SH-SY5Y (cell line): ENCODE results near the gene PSD2.

Source experiments
- GATA2 ChIP-seq: IDR thresholded peaks from 2 replicates; pipeline ENCODE4 v1.6.1; 2011; ENCODE audit warnings: mild to moderate bottlenecking, low read depth, low read length
- GATA3 ChIP-seq: IDR thresholded peaks from 2 replicates; pipeline ENCODE4 v1.6.1; 2011; ENCODE audit warnings: low read depth, mild to moderate bottlenecking, low read length, moderate library complexity

The PSD2 gene

GRCh38 chr5:139795074-139796001 is at the start of gene PSD2:
Gene PSD2 (plus strand): TSS chr5:139795808. CDS start chr5:139809441, 13,633 bp downstream.
- no peak for TF ChIP-seq GATA3
- no peak for TF ChIP-seq GATA2

DNA sequence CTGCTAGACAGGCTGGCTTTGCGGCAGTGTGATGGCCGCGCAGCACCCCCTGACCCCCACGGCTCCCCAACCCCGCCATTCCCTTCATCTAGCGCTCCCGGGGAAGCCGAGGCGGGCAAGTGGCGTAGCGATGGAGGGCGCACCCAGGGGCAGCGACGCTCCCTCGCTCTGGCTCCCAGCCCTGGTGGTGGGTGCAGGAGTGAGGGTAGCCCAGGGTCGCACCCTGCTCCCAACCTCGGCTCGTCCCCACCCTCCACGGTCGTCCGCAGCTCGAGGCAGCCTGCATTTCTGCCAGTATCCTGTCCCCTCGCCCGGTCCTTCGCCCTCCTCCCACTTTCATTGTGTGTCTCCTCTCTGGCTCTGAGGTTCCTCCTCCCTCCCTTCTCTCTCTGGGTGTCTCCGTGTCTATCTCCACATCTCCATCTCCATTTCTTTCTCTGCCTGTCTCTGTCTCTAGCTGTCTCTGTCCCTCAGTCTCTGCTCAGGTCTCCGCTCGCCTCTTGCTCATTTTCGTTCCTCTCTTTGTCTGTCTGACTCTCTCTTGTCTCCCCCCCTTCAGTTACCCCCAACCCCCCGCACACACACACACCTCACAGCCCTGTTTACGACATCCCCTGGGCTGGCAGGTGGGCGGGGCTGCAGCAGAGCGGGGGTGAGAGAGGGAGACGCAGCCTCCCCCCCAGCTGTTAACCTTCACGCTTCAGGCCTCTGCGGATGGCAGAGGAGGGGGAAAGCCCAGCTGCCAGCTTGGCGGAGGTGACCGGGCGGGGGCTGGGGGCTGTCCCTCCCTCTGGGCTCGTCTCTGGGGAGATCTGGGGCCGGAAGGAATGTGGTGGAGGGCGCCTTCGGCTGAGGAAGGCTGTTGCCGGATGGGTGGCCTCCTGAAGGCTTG is 48.7 kb upstream of the PSD2 start:
- TF ChIP-seq GATA2: peak; percentile 64; the same call in 1 of the 2 replicates
- no peak for TF ChIP-seq GATA3

DNA sequence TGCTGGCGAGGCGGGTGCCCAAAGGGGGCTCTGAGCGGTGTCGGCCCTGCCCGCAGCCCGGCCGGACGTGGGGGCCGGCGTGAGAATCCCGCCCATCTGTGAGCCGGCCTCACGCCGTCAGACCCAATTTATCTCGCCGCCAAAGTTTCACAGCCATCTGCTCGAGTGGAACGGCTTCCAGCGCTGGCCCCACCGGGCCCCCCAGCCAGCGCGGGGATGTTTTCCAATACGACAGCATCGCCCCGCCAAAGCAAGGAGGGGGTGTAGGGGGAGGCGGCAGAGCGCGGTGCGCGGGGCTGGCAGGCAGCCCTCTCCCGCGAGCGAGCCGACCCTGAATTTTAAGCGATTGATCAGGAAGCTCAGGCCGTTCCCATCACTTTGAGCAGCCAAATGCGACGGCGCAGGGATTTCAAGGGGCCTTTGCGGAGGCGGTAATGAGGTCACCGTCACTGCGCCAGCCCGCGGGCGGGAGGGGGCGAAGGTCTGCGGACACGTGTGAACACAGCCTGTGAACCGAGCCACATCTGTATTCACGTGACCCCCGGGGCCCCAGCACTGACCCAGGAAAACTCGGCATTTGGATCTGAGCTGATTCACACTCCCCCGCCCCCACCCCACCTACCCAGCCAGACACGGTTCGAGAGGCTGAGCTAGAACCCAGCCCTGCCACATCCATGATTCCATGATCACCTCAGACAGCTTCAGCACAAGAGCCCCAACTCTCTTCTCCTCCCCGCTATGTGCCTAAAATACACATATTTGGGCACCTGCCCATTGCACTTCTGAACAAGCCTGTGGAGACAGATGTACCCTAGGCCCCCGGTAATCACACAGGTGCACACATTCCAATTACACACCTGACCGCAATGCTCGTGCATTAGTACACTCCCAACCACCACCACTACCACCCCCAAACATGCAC is 47.8 kb upstream of the PSD2 start:
- TF ChIP-seq GATA3: no peak
- TF ChIP-seq GATA2: no peak

GRCh38 chr5:139748505-139748826 is 47.1 kb upstream of the PSD2 start:
- no peak for TF ChIP-seq GATA3

DNA sequence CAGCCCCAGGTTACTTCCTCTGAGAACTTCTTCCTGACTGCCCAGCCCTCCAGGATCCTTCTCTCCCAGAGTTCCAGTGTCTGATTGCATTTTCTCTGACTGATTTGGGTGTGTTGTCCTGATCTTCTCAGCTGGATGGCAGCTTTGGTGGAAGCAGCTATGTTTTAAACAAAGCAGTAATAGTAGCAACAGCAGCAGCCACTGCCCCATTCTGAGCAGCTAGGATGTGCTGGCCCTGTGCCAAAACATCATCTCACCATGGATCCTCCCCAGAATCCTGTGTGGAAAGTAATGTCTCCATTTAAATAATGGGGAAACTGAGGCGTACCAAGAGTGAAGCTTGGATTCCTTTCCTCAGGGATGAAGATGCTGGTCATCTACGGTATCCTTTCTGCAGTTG is 46.4 kb upstream of the PSD2 start:
- TF ChIP-seq GATA2 (no peak), GATA3 (no peak)

DNA sequence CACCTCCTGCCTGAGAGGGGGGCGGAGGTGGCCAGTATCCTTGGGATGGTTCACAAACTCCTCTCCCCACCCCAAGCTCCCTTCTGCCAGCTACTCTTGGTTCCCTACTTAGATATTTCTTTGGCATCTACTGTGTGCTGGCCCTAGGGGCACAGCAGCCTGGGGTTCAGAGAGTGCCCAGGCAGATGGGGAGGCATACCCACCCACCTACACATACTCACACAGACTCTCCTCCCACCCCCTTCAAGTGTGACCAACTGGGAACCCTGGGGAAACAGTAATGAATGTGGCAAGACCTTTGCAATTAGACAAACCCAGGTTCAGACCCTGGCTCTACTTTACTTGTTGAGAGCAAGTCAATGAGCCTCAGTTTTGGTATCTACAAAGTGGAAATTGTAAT is 44.4 kb upstream of the PSD2 start:
- TF ChIP-seq GATA2 (no peak), GATA3 (no peak)

GRCh38 chr5:139752506-139753473 is 42.8 kb upstream of the PSD2 start:
- TF ChIP-seq GATA3 (no peak), GATA2 (no peak)

DNA sequence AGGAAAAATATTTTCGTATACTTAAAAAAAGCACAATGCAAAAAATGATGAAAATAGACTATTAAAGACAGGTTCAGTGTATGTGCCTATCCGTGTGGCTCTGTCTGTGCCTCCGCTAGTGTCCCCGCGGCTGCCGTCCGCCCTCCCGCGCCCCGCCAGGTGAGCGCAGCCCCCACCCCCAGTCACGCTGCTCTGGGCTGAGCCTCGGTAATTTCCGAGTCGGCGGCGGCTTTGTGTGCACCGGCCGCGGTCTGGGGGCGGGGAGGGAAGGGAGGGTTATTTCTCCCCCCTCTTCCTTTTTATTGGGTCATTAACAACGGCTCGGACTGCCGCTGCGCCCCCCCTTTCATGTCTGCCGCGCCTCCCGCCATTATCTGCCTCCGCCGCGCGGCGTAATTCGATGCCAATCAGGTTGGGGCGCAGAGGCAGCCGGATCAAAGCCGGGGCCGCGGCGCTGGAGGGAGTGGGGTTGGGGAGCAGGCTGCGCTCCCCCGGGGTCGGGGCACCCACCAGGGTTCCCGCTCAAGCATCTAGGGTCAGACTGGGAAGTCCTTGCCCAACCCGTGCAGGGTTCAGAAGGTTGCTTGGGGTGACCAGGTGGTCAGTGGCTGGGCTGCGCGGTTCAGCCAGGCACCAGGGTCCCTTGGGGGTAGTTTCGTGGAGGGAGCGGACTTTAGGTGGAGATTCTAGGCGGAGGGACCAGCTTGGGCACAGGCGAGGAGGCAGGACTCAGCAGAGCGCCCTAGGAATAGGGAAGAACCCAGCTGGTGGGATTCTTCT is 39.5 kb upstream of the PSD2 start:
- no peak for TF ChIP-seq GATA2
- no peak for TF ChIP-seq GATA3

DNA sequence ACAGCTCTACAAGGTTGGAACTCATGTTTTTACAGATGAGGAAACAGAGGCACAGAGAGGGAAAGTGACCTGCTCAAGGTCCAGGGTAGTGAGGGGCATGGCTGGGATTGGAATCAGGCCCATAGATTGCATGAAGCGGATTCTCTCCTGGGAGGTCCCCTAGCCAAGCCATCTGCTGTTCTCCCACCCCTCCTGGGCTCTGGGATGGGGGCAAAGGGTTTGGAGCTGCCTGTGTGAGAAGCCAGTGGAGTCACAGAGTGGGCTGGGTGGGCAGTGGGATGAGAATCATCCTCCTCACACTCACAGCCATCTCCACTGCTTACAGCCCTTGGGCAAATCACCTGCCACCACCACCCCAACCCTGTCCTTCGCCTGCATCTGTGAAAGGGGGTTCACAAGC is 38.6 kb upstream of the PSD2 start:
- no peak for TF ChIP-seq GATA2
- TF ChIP-seq GATA3: no peak

- TF ChIP-seq GATA3 (no peak), GATA2 (no peak)
These were observed 37.7 kb upstream of the PSD2 start for GRCh38 chr5:139757727-139758509.

DNA sequence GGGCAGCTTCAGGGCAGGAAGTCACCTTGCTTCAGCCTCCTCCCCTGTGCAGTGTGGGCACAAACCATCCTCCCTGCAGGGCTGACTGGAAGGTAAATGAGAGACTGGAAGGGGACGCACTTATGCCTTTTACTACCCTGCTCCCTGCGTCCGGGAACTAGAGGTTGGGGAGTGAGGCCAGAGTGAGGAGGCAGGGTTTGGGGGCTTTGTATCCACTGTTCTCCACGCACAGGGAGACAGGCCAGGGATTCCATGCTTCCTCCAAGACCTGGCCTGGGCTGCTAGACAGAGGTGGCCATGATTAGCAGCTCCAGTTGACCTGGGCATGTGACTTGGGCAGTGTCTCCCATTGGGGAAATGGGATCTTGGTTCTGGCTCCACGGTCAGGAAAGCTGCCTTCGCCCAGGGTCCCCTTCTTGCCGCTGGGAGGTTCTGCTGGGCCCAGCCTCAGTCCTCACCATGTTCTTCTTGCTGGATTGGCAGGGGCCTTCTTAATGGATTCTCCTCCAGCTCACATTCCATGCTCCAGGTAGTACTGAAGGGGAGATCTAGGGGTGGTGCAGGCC is 37.0 kb upstream of the PSD2 start:
- TF ChIP-seq GATA2 (no peak), GATA3 (no peak)
